K562 (cell line): ENCODE measurements around the gene MACROD2. TPM values are rescaled to one million over a fixed set of nuclear protein-coding genes. Genes with fewer than 3 reads are reported as not detected.

Experiments used
- ATAC-seq: fragments of 200-7000 bp; cut with Tn5 transposase; 3 replicates; pipeline ENCODE4 v1.9.1; 2020; ENCODE audit warnings: moderate library complexity
- BruUV-seq: library from RNA; stranded (reverse); fragments of 400-500 nt; replicated peaks from 2 replicates; lab custom pipeline; 2021; lab: Mats Ljungman, UMichigan
- CTCF ChIA-PET: fragments of 300-600 bp; formaldehyde crosslinking; extraction: SDS; loops from one replicate; lab custom pipeline; 2021; ENCODE audit warnings: low intra/inter-chr PET ratio; lab: Yijun Ruan, JAX
- POLR2A ChIA-PET: fragments of 300-600, 350-650 bp; sonication (Branson Sonifier 250); formaldehyde crosslinking; extraction: SDS; loops from one replicate; lab custom pipeline; 2021; ENCODE audit warnings: antibody characterized with exemption, inconsistent platforms; lab: Yijun Ruan, JAX
- DNase-seq, 4 experiments: peaks; one replicate each; pipeline versions ENCODE4 v3.0.0 to v3.0.0-alpha.2; 2011 to 2018; ENCODE audit warnings: low spot score in 3 of 4, mixed read lengths in 3 of 4; ENCODE audit errors: extremely low read depth in 1 of 4
- FAIRE-seq: peaks from 2 replicates; lab custom pipeline; 2011; peaks lifted over from hg19 to GRCh38; lab: Jason Lieb, UNC
- H2AFZ ChIP-seq: 2 replicates; pipeline ENCODE4 v1.6.0; 2011; ENCODE audit warnings: low read depth, low read length, control low read depth, inconsistent platforms
- H3K27ac ChIP-seq: fragments of 200-600 bp; 3 replicates; pipeline ENCODE4 v1.8.0; 2011; ENCODE audit warnings: low read depth, mild to moderate bottlenecking, control low read depth, inconsistent platforms, low read length, moderate library complexity, mixed read lengths; ENCODE audit errors: extremely low read depth
- H3K27me3 ChIP-seq, 2 experiments: fragments of 300-600 bp in 1 of 2; 2 replicates in 1 of 2; 3 replicates in 1 of 2; pipeline versions ENCODE4 v1.6.0 to v1.8.0; 2011; ENCODE audit warnings: inconsistent platforms in 2 of 2, low read length in 2 of 2, mild to moderate bottlenecking in 1 of 2, mixed read lengths in 1 of 2, moderate library complexity in 1 of 2; ENCODE audit not compliant: control insufficient read depth in 2 of 2, insufficient read depth in 2 of 2
- H3K36me3 ChIP-seq: fragments of 300-600 bp; 3 replicates; pipeline ENCODE4 v1.8.0; 2011; ENCODE audit warnings: mild to moderate bottlenecking, low read length, inconsistent platforms; ENCODE audit not compliant: control insufficient read depth, insufficient read depth
- H3K4me1 ChIP-seq, 2 experiments: fragments of 200-600 bp in 1 of 2; replicated peaks in 1 of 2; 2 replicates in 1 of 2; 3 replicates in 1 of 2; pipeline versions ENCODE4 v1.5.1 to v1.8.0; 2011; ENCODE audit warnings: inconsistent platforms in 2 of 2, low read length in 2 of 2, mild to moderate bottlenecking in 1 of 2, mixed read lengths in 1 of 2, moderate library complexity in 1 of 2; ENCODE audit not compliant: control insufficient read depth in 2 of 2, insufficient read depth in 2 of 2
- H3K4me2 ChIP-seq: 2 replicates; pipeline ENCODE4 v1.6.1; 2011; ENCODE audit warnings: low read length, control low read depth, inconsistent platforms, mixed read lengths; ENCODE audit not compliant: insufficient read depth
- H3K4me3 ChIP-seq: fragments of 200-600 bp; sonication (generic), shearing (Covaris generic); 2 replicates; pipeline ENCODE4 v1.5.1; 2016; ENCODE audit warnings: control low read depth, inconsistent platforms
- H3K79me2 ChIP-seq: fragments of 200-600 bp; 3 replicates; pipeline ENCODE4 v1.8.0; 2011; ENCODE audit warnings: low read length, inconsistent platforms; ENCODE audit not compliant: control insufficient read depth, insufficient read depth
- H3K9ac ChIP-seq, 2 experiments: 2 replicates each; pipeline versions ENCODE4 v1.6.0 to v1.6.1; 2011; ENCODE audit warnings: low read depth in 2 of 2, low read length in 2 of 2, control low read depth in 1 of 2, inconsistent platforms in 1 of 2, mild to moderate bottlenecking in 1 of 2, mixed read lengths in 1 of 2; ENCODE audit not compliant: insufficient read depth in 1 of 2
- H3K9me1 ChIP-seq: one replicate; pipeline ENCODE4 v1.6.0; 2011; ENCODE audit warnings: inconsistent platforms, mild to moderate bottlenecking, low read length, moderate library complexity; ENCODE audit not compliant: control insufficient read depth, insufficient read depth
- H3K9me3 ChIP-seq: replicated peaks from 2 replicates; pipeline ENCODE4 v1.5.1; 2011; ENCODE audit warnings: low read depth, low read length, inconsistent platforms; ENCODE audit not compliant: control insufficient read depth, insufficient read depth
- H4K20me1 ChIP-seq: replicated peaks from 2 replicates; pipeline ENCODE4 v1.6.1; 2011; ENCODE audit warnings: low read length, inconsistent platforms, mixed read lengths; ENCODE audit not compliant: control insufficient read depth, insufficient read depth
- COPS2 ChIP-seq: fragments of 450-650 bp; conservative IDR thresholded peaks from 2 replicates; pipeline ENCODE4 v1.6.1; 2016; ENCODE audit warnings: mild to moderate bottlenecking, moderate library complexity
- CXXC5 ChIP-seq: fragments of 250-450 bp; sonication (Bioruptor Pico); IDR thresholded peaks from 2 replicates; pipeline ENCODE4 v1.8.0; 2022; ENCODE audit warnings: inconsistent platforms, mild to moderate bottlenecking, moderate library complexity
- DACH1 ChIP-seq: fragments of 450-650 bp; IDR thresholded peaks from 2 replicates; pipeline ENCODE4 v1.6.1; 2018; ENCODE audit not compliant: partially characterized antibody
- FOXA3 ChIP-seq, 2 experiments: fragments of 450-650 bp in 1 of 2; sonication (generic) in 1 of 2; formaldehyde crosslinking; IDR thresholded peaks in 1 of 2; conservative IDR thresholded peaks in 1 of 2; 2 replicates each; pipeline versions ENCODE4 v1.4.0 to v1.8.0; 2020 to 2022; ENCODE audit warnings: mild to moderate bottlenecking in 2 of 2, missing genetic modification reagents in 1 of 2
- GTF2A2 ChIP-seq: IDR thresholded peaks from 2 replicates; pipeline ENCODE4 v1.6.1; 2016; ENCODE audit warnings: mild to moderate bottlenecking, missing genetic modification characterization, missing compliant biosample characterization
- ILF3 ChIP-seq: fragments of 450-650 bp; IDR thresholded peaks from 2 replicates; pipeline ENCODE4 v1.6.1; 2018; ENCODE audit warnings: antibody characterized with exemption, mild to moderate bottlenecking, moderate library complexity, borderline replicate concordance
- JUND ChIP-seq, 2 experiments: IDR thresholded peaks; 2 replicates in 1 of 2; 3 replicates in 1 of 2; pipeline ENCODE4 v1.6.1; 2011; ENCODE audit warnings: borderline replicate concordance in 2 of 2, low read depth in 2 of 2, low read length in 2 of 2, improper control_type of control experiment in 1 of 2, missing biosample characterization in 1 of 2, missing genetic modification characterization in 1 of 2, missing genetic modification reagents in 1 of 2
- KAT2B ChIP-seq: IDR thresholded peaks from one replicate; pipeline ENCODE4 v1.6.1; 2012; ENCODE audit warnings: low read depth, mild to moderate bottlenecking, control low read depth, inconsistent platforms, low read length, moderate library complexity
- KDM4B ChIP-seq, 2 experiments: fragments of 450-650 bp in 1 of 2; sonication (generic) in 1 of 2; IDR thresholded peaks; 2 replicates each; pipeline ENCODE4 v1.6.1; 2016 to 2017; ENCODE audit warnings: borderline replicate concordance in 2 of 2, antibody characterized with exemption in 1 of 2, low read depth in 1 of 2, mild to moderate bottlenecking in 1 of 2
- KHSRP ChIP-seq: fragments of 450-650 bp; IDR thresholded peaks from 2 replicates; pipeline ENCODE4 v1.6.1; 2017
- MAFG ChIP-seq: fragments of 450-650 bp; conservative IDR thresholded peaks from 2 replicates; pipeline ENCODE4 v1.6.1; 2016; ENCODE audit warnings: missing genetic modification characterization, missing compliant biosample characterization
- MBD2 ChIP-seq: sonication (generic); IDR thresholded peaks from 2 replicates; pipeline ENCODE4 v1.6.1; 2016; ENCODE audit warnings: low read depth, borderline replicate concordance
- NFATC3 ChIP-seq: fragments of 450-650 bp; IDR thresholded peaks from 2 replicates; pipeline ENCODE4 v1.6.1; 2017; ENCODE audit warnings: mild to moderate bottlenecking
- RFX7 ChIP-seq: fragments of 250-450 bp; sonication (Bioruptor Pico); IDR thresholded peaks from 2 replicates; pipeline ENCODE4 v1.5.1; 2021; ENCODE audit warnings: mild to moderate bottlenecking
- SP1 ChIP-seq: sonication (generic); formaldehyde crosslinking; IDR thresholded peaks from 2 replicates; pipeline ENCODE4 v1.8.1; 2022; ENCODE audit warnings: mild to moderate bottlenecking, missing genetic modification reagents
- ZFX ChIP-seq: sonication (generic); formaldehyde crosslinking; IDR thresholded peaks from 2 replicates; pipeline ENCODE4 v1.8.0; 2022; ENCODE audit warnings: mild to moderate bottlenecking, missing genetic modification reagents, moderate library complexity
- ZNF212 ChIP-seq: fragments of 450-650 bp; formaldehyde crosslinking; IDR thresholded peaks from 2 replicates; pipeline ENCODE4 v1.4.0; 2020; ENCODE audit warnings: mild to moderate bottlenecking
- WGBS: fragments of 100-300 bp; shearing (Covaris generic); methylation state at CpG from one replicate; pipeline ENCODE4 v1.1.6; 2016; ENCODE audit warnings: low coverage, mixed read lengths; ENCODE audit not compliant: insufficient coverage; ENCODE audit errors: missing lambda C conversion rate; 5-methylcytosine and 5-hydroxymethylcytosine counted together
- in situ Hi-C: fragments of 300-500 bp; cut with MboI; formaldehyde crosslinking; loops from 4 replicates; pipeline ENCODE4 v1.15.0; 2018; ENCODE audit warnings: inconsistent platforms, mixed read lengths
- intact Hi-C: fragments of 100-400 bp; cut with micrococcal nuclease; formaldehyde crosslinking; loops from 2 replicates; pipeline ENCODE4 v1.14.2; 2022
- polyA plus RNA-seq, 8 experiments: library from polyadenylated mRNA; depleted of rRNA in 4 of 8; stranded (reverse) in 5 of 8; unstranded in 3 of 8; fragments of >200 nt; fragmentation: Nextera tagmentation in 2 of 8; fragmentation: Illumina TruSeq in 1 of 8; extraction: Ambion mirVana in 2 of 8; extraction: Trizol in 1 of 8; gene quantifications; 2 replicates each; pipeline versions ENCODE4 v1.2.1 to v1.2.3, GENCODE V29; 2011 to 2014; ENCODE audit warnings: inconsistent platforms in 1 of 8, missing spikeins in 1 of 8
- total RNA-seq, 7 experiments: library from RNA; depleted of rRNA in 6 of 7; stranded (reverse); fragments of >200 nt in 6 of 7; fragmentation: Illumina TruSeq in 2 of 7; extraction: Trizol in 2 of 7; gene quantifications; 2 replicates each; pipeline versions ENCODE4 v1.2.1 to v1.2.3, GENCODE V29; 2011 to 2021; ENCODE audit warnings: low replicate concordance in 1 of 7
- TF ChIP-seq, protein P1 (sequence below): fragments of 450-650 bp; formaldehyde crosslinking; IDR thresholded peaks from 2 replicates; pipeline ENCODE4 v1.4.0; 2022; ENCODE audit warnings: mild to moderate bottlenecking, moderate library complexity
- TF ChIP-seq, protein P2 (sequence below), 2 experiments: fragments of 450-650 bp in 1 of 2; IDR thresholded peaks; 2 replicates each; pipeline ENCODE4 v1.6.1; 2011 to 2017; ENCODE audit warnings: low read depth in 2 of 2, antibody characterized with exemption in 1 of 2, borderline replicate concordance in 1 of 2, low read length in 1 of 2, mild to moderate bottlenecking in 1 of 2, mixed read lengths in 1 of 2; ENCODE audit not compliant: control insufficient read depth in 1 of 2

MACROD2 gene
- total and polyA plus RNA-seq, 9 of the 15 experiments (the other 6 are each of a cell fraction or from before 2014, with no cell fraction given), result not detected

DNA sequence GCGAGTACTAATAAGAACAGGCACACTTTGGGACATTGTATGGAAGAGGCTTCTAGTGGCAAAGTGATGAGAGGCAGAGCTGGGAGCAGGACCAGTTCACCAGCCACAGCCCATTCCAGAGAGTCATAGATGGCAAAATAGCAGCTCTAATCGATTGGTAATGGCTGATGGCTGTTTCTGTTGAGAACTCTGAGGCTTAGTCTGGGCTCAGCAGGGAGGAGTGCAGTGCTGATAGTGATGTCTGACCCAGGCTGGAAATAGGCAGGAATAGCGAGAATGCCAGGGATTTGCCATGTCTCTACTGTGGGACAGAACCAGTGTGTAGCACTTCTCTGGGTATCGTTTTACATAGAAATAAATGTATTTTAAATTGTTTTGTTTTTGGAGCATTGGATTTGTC is 962.1 kb downstream of the MACROD2 start:
- Histone ChIP-seq H3K79me2 (no peaks in the 10 kb centered on the region), H2AFZ (no peak overlapping the region), H3K9me1 (no peaks in the 10 kb centered on the region), H3K27me3 (no peaks in the 10 kb centered on the region), H3K4me1 (no peaks in the 10 kb centered on the region), H3K4me3 (no peak overlapping the region), H3K9me3 (no peaks in the 10 kb centered on the region), H3K36me3 (no peaks in the 10 kb centered on the region), H3K27ac (no peak overlapping the region), H3K4me2 (no peak overlapping the region), H3K9ac (no peak overlapping the region), H4K20me1 (no peaks in the 10 kb centered on the region)
- intact Hi-C loops, result no loop called here
- in situ Hi-C loops, result no loop called here
- BruUV-seq, result no TSS peak
- no peak for FAIRE-seq
- CTCF ChIA-PET, result no interaction called here
- whole genome bisulfite sequencing, result 0% methylated on average over 4 of the region's 4 CpGs
- ATAC-seq, result no peak
- TF ChIP-seq ZNF212 (CRISPR knock-in tag), result no peak
- no peak for TF ChIP-seq SP1
- no peak for TF ChIP-seq ILF3
- TF ChIP-seq, protein P1, sequence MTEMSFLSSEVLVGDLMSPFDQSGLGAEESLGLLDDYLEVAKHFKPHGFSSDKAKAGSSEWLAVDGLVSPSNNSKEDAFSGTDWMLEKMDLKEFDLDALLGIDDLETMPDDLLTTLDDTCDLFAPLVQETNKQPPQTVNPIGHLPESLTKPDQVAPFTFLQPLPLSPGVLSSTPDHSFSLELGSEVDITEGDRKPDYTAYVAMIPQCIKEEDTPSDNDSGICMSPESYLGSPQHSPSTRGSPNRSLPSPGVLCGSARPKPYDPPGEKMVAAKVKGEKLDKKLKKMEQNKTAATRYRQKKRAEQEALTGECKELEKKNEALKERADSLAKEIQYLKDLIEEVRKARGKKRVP (CRISPR knock-in tag), result no peak
- TF ChIP-seq, protein P2, sequence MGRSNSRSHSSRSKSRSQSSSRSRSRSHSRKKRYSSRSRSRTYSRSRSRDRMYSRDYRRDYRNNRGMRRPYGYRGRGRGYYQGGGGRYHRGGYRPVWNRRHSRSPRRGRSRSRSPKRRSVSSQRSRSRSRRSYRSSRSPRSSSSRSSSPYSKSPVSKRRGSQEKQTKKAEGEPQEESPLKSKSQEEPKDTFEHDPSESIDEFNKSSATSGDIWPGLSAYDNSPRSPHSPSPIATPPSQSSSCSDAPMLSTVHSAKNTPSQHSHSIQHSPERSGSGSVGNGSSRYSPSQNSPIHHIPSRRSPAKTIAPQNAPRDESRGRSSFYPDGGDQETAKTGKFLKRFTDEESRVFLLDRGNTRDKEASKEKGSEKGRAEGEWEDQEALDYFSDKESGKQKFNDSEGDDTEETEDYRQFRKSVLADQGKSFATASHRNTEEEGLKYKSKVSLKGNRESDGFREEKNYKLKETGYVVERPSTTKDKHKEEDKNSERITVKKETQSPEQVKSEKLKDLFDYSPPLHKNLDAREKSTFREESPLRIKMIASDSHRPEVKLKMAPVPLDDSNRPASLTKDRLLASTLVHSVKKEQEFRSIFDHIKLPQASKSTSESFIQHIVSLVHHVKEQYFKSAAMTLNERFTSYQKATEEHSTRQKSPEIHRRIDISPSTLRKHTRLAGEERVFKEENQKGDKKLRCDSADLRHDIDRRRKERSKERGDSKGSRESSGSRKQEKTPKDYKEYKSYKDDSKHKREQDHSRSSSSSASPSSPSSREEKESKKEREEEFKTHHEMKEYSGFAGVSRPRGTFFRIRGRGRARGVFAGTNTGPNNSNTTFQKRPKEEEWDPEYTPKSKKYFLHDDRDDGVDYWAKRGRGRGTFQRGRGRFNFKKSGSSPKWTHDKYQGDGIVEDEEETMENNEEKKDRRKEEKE (IDR thresholded peaks at IDR 0.05; ENCODE audit: borderline replicate concordance in 1 of 2, control insufficient read depth in 1 of 2, low read depth in 2 of 2, low read length in 1 of 2), result no peak
- no peak for TF ChIP-seq NFATC3
- no peak for TF ChIP-seq DACH1
- no peak for TF ChIP-seq KHSRP
- no peak for TF ChIP-seq FOXA3 (CRISPR knock-in tag; conservative IDR thresholded peaks at IDR 0.05 in 1 of 2, IDR thresholded peaks at IDR 0.05 in 1 of 2)
- no peak for TF ChIP-seq CXXC5 (CRISPR knock-in tag)
- TF ChIP-seq COPS2, result no peak
- TF ChIP-seq ZFX, result no peak
- TF ChIP-seq MAFG (tag), result no peak
- TF ChIP-seq KDM4B (IDR thresholded peaks at IDR 0.05; ENCODE audit: borderline replicate concordance in 2 of 2, low read depth in 1 of 2), result no peak
- TF ChIP-seq RFX7 (CRISPR knock-in tag), result no peak
- no peak for TF ChIP-seq GTF2A2 (tag)
- no peak for TF ChIP-seq JUND (IDR thresholded peaks at IDR 0.05; ENCODE audit: borderline replicate concordance, low read depth, low read length)
- TF ChIP-seq JUND (tag; IDR thresholded peaks at IDR 0.05; ENCODE audit: borderline replicate concordance, low read depth, low read length), result no peak
- no peak for TF ChIP-seq MBD2
- no peak for TF ChIP-seq KAT2B
- DNase-seq, result no peak
- POLR2A ChIA-PET, result no interaction called here
